GM19193 (cell line): ENCODE data around the gene TOB1.

ENCODE experiments used
- POLR2A ChIP-seq: IDR thresholded peaks from 4 replicates; pipeline ENCODE4 v1.6.1; 2011; ENCODE audit not compliant: insufficient read depth, insufficient read length; ENCODE audit errors: extremely low read depth

The TOB1 gene

GRCh38 chr17:50835301-50836234, 30.6 kb downstream of the TOB1 start, which contains the start of gene WFIKKN2:
WFIKKN2 (plus strand) TSS chr17:50835586; CDS start chr17:50835938, 352 bp downstream.
- no peak for TF ChIP-seq POLR2A

- TF ChIP-seq POLR2A, result no peak
Measured at GRCh38 chr17:50834429-50835300, 31.5 kb downstream of the TOB1 start.

GRCh38 chr17:50833510-50834428, 32.4 kb downstream of the TOB1 start:
- TF ChIP-seq POLR2A, result no peak

GRCh38 chr17:50832864-50833381, 33.2 kb downstream of the TOB1 start:
- TF ChIP-seq POLR2A, result no peak

- no peak for TF ChIP-seq POLR2A
Measured at GRCh38 chr17:50832267-50832863, 33.8 kb downstream of the TOB1 start.

- TF ChIP-seq POLR2A, result no peak
Measured at GRCh38 chr17:50831471-50831928, 34.7 kb downstream of the TOB1 start.

GRCh38 chr17:50830994-50831393, 35.2 kb downstream of the TOB1 start:
- TF ChIP-seq POLR2A, result no peak

- TF ChIP-seq POLR2A, result no peak
Measured at GRCh38 chr17:50830352-50830751, 35.8 kb downstream of the TOB1 start.

GRCh38 chr17:50829332-50829731, 36.8 kb downstream of the TOB1 start:
- TF ChIP-seq POLR2A, result no peak

GRCh38 chr17:50828508-50829170, 37.5 kb downstream of the TOB1 start:
- TF ChIP-seq POLR2A, result no peak

GRCh38 chr17:50825188-50825587, 41.0 kb downstream of the TOB1 start:
- TF ChIP-seq POLR2A, result no peak

- TF ChIP-seq POLR2A, result no peak
Measured at GRCh38 chr17:50824429-50824828, 41.7 kb downstream of the TOB1 start.

GRCh38 chr17:50822550-50822949, 43.6 kb downstream of the TOB1 start:
- no peak for TF ChIP-seq POLR2A
